IMR-90 (cell line): ENCODE results near the gene BMERB1. TPM values are rescaled to one million over a fixed set of nuclear protein-coding genes. Genes with fewer than 3 reads are reported as not detected.

Experiments used
- ATAC-seq: fragments of 200-7000 bp; cut with Tn5 transposase; 2 replicates; pipeline ENCODE4 v1.9.1; 2020; ENCODE audit warnings: low read depth, mild to moderate bottlenecking, moderate library complexity
- BruUV-seq: library from RNA; stranded (reverse); fragments of 400-500 nt; replicated peaks from 2 replicates; lab custom pipeline; 2021; lab: Mats Ljungman, UMichigan
- CTCF ChIA-PET: fragments of 300-600 bp; formaldehyde crosslinking; extraction: SDS; loops from one replicate; lab custom pipeline; 2021; ENCODE audit warnings: antibody characterized with exemption; lab: Yijun Ruan, JAX
- POLR2A ChIA-PET: fragments of 300-600 bp; sonication (Branson Sonifier 250); formaldehyde crosslinking; loops from one replicate; lab custom pipeline; 2022; ENCODE audit warnings: antibody characterized with exemption; ENCODE audit not compliant: unreplicated experiment; lab: Charles Lee
- DNase-seq: peaks from one replicate; pipeline ENCODE4 v3.0.0; 2013
- H2AFZ ChIP-seq: replicated peaks from 2 replicates; pipeline ENCODE3; 2013; ENCODE audit warnings: low read length, mild to moderate bottlenecking; ENCODE audit not compliant: poor library complexity
- H2AK5ac ChIP-seq: 2 replicates; pipeline ENCODE4 v1.6.1; 2013; ENCODE audit warnings: low read depth, low read length, inconsistent platforms
- H2AK9ac ChIP-seq: replicated peaks from 2 replicates; pipeline ENCODE3; 2013; ENCODE audit warnings: mild to moderate bottlenecking, low read depth, low read length, moderate library complexity; ENCODE audit not compliant: poor library complexity
- H2BK120ac ChIP-seq: 2 replicates; pipeline ENCODE4 v1.6.1; 2013; ENCODE audit warnings: low read depth, low read length, inconsistent platforms
- H2BK15ac ChIP-seq: 3 replicates; pipeline ENCODE4 v1.6.1; 2013; ENCODE audit warnings: low read depth, low read length, inconsistent platforms
- H2BK20ac ChIP-seq: 2 replicates; pipeline ENCODE4 v1.6.1; 2013; ENCODE audit warnings: low read depth, mild to moderate bottlenecking, inconsistent platforms, low read length, moderate library complexity
- H2BK5ac ChIP-seq: 2 replicates; pipeline ENCODE4 v1.6.1; 2013; ENCODE audit warnings: mild to moderate bottlenecking, low read depth, low read length, inconsistent platforms; ENCODE audit not compliant: poor library complexity, severe bottlenecking
- H3K14ac ChIP-seq: replicated peaks from 2 replicates; pipeline ENCODE4 v1.6.1; 2013; ENCODE audit warnings: low read depth, low read length, inconsistent platforms
- H3K18ac ChIP-seq: 2 replicates; pipeline ENCODE4 v1.6.1; 2013; ENCODE audit warnings: low read depth, low read length, control low read depth
- H3K23ac ChIP-seq: 2 replicates; pipeline ENCODE4 v1.6.1; 2013; ENCODE audit warnings: low read depth, low read length, inconsistent platforms
- H3K27ac ChIP-seq: 2 replicates; pipeline ENCODE4 v1.5.1; 2013; ENCODE audit warnings: mild to moderate bottlenecking, control low read depth, low read length; ENCODE audit not compliant: insufficient read depth
- H3K27me3 ChIP-seq: 2 replicates; pipeline ENCODE4 v1.6.1; 2013; ENCODE audit warnings: low read length; ENCODE audit not compliant: control insufficient read depth, insufficient read depth
- H3K36me3 ChIP-seq: 2 replicates; pipeline ENCODE4 v1.6.1; 2013; ENCODE audit warnings: low read length, mixed read lengths; ENCODE audit not compliant: control insufficient read depth, insufficient read depth
- H3K4ac ChIP-seq: 2 replicates; pipeline ENCODE4 v1.6.1; 2013; ENCODE audit warnings: low read depth, low read length, inconsistent platforms
- H3K4me1 ChIP-seq: 2 replicates; pipeline ENCODE4 v1.6.1; 2013; ENCODE audit warnings: low read length, mixed read lengths; ENCODE audit not compliant: control insufficient read depth, insufficient read depth
- H3K4me2 ChIP-seq: 2 replicates; pipeline ENCODE4 v1.6.1; 2013; ENCODE audit warnings: low read depth, mild to moderate bottlenecking, control low read depth, low read length, moderate library complexity
- H3K4me3 ChIP-seq: 2 replicates; pipeline ENCODE4 v1.5.1; 2013; ENCODE audit warnings: low read depth, mild to moderate bottlenecking, control low read depth, low read length, moderate library complexity; ENCODE audit not compliant: insufficient read depth
- H3K56ac ChIP-seq: 2 replicates; pipeline ENCODE4 v1.6.1; 2013; ENCODE audit warnings: low read length, inconsistent platforms; ENCODE audit not compliant: insufficient read depth; ENCODE audit errors: extremely low read depth
- H3K79me1 ChIP-seq, 2 experiments: 2 replicates each; pipeline ENCODE4 v1.6.1; 2013; ENCODE audit warnings: low read length in 2 of 2, inconsistent platforms in 1 of 2, low read depth in 1 of 2
- H3K9ac ChIP-seq: 2 replicates; pipeline ENCODE4 v1.6.1; 2013; ENCODE audit warnings: low read depth, low read length, control low read depth
- H3K9me1 ChIP-seq: 2 replicates; pipeline ENCODE4 v1.6.1; 2013; ENCODE audit warnings: low read length, inconsistent platforms; ENCODE audit not compliant: insufficient read depth
- H3K9me3 ChIP-seq: 2 replicates; pipeline ENCODE4 v1.6.1; 2013; ENCODE audit warnings: low read length; ENCODE audit not compliant: control insufficient read depth, insufficient read depth
- H4K20me1 ChIP-seq: 2 replicates; pipeline ENCODE4 v1.6.1; 2013; ENCODE audit warnings: low read length, inconsistent platforms; ENCODE audit not compliant: insufficient read depth
- H4K5ac ChIP-seq: 2 replicates; pipeline ENCODE4 v1.6.1; 2013; ENCODE audit warnings: mild to moderate bottlenecking, low read depth, low read length, control low read depth
- H4K8ac ChIP-seq, 2 experiments: 2 replicates each; pipeline ENCODE4 v1.6.1; 2013; ENCODE audit warnings: low read depth in 2 of 2, low read length in 2 of 2, control low read depth in 1 of 2, inconsistent platforms in 1 of 2
- H4K91ac ChIP-seq: 2 replicates; pipeline ENCODE4 v1.6.1; 2013; ENCODE audit warnings: low read depth, low read length, inconsistent platforms; ENCODE audit not compliant: insufficient read depth
- BHLHE40 ChIP-seq: fragments of 150-350 bp; IDR thresholded peaks from 2 replicates; pipeline ENCODE4 v1.6.1; 2016; ENCODE audit warnings: mild to moderate bottlenecking, low read depth, low read length
- CEBPB ChIP-seq: IDR thresholded peaks from 2 replicates; pipeline ENCODE4 v1.6.1; 2012; ENCODE audit warnings: low read depth, low read length, improper control_type of control experiment
- CHD1 ChIP-seq: IDR thresholded peaks from 2 replicates; pipeline ENCODE4 v1.6.1; 2012; ENCODE audit warnings: low read depth, low read length, improper control_type of control experiment
- CTCF ChIP-seq: conservative IDR thresholded peaks from 2 replicates; pipeline ENCODE4 v1.5.1; 2012; ENCODE audit warnings: mild to moderate bottlenecking, low read depth, low read length, improper control_type of control experiment
- ELK1 ChIP-seq: fragments of 150-350 bp; IDR thresholded peaks from 2 replicates; pipeline ENCODE4 v1.6.1; 2016; ENCODE audit warnings: low read depth, mild to moderate bottlenecking, low read length, moderate library complexity, borderline replicate concordance
- FOS ChIP-seq: fragments of 150-350 bp; IDR thresholded peaks from 2 replicates; pipeline ENCODE4 v1.6.1; 2016; ENCODE audit warnings: low read depth, low read length
- MAFK ChIP-seq: IDR thresholded peaks from 2 replicates; pipeline ENCODE4 v1.6.1; 2012; ENCODE audit warnings: low read depth, low read length, improper control_type of control experiment
- MAZ ChIP-seq: IDR thresholded peaks from 2 replicates; pipeline ENCODE4 v1.6.1; 2012; ENCODE audit warnings: low read depth, mild to moderate bottlenecking, low read length, improper control_type of control experiment, moderate library complexity, borderline replicate concordance
- MXI1 ChIP-seq: IDR thresholded peaks from 2 replicates; pipeline ENCODE4 v1.6.1; 2012; ENCODE audit warnings: low read depth, mild to moderate bottlenecking, low read length, moderate library complexity, borderline replicate concordance
- NFE2L2 ChIP-seq: fragments of 150-350 bp; IDR thresholded peaks from 2 replicates; pipeline ENCODE4 v1.6.1; 2016; ENCODE audit warnings: low read depth, mild to moderate bottlenecking, low read length
- POLR2A ChIP-seq: IDR thresholded peaks from 2 replicates; pipeline ENCODE4 v1.6.1; 2012; ENCODE audit warnings: mild to moderate bottlenecking, low read depth, low read length
- RAD21 ChIP-seq: IDR thresholded peaks from 2 replicates; pipeline ENCODE4 v1.6.1; 2012; ENCODE audit warnings: low read length, improper control_type of control experiment
- RCOR1 ChIP-seq: IDR thresholded peaks from 2 replicates; pipeline ENCODE4 v1.6.1; 2012; ENCODE audit warnings: mild to moderate bottlenecking, low read length, improper control_type of control experiment; ENCODE audit not compliant: insufficient replicate concordance
- RFX5 ChIP-seq: IDR thresholded peaks from 2 replicates; pipeline ENCODE4 v1.8.0; 2012; ENCODE audit warnings: low read depth, mild to moderate bottlenecking, low read length, moderate library complexity
- SMC3 ChIP-seq: fragments of 150-350 bp; IDR thresholded peaks from 2 replicates; pipeline ENCODE4 v1.6.1; 2016; ENCODE audit warnings: low read depth, mild to moderate bottlenecking, antibody characterized with exemption, low read length, moderate library complexity
- USF2 ChIP-seq: fragments of 150-350 bp; IDR thresholded peaks from 2 replicates; pipeline ENCODE4 v1.6.1; 2017; ENCODE audit warnings: mild to moderate bottlenecking, antibody characterized with exemption, low read length, low read depth
- WGBS, 2 experiments: methylation state at CpG; one replicate each; pipeline versions ENCODE4 v1.1.5 to v1.1.7; 2013; ENCODE audit warnings: missing lambda C conversion rate in 2 of 2; ENCODE audit not compliant: insufficient read length in 1 of 2; ENCODE audit errors: extremely low coverage in 2 of 2; 5-methylcytosine and 5-hydroxymethylcytosine counted together
- dilution Hi-C: fragments of 300-500 bp; cut with HindIII; formaldehyde crosslinking; loops from one replicate; pipeline ENCODE4 v1.14.3; 2018; ENCODE audit warnings: low sequenced_read_pairs; ENCODE audit not compliant: unreplicated experiment
- in situ Hi-C: fragments of 300-500 bp; cut with MboI; formaldehyde crosslinking; loops from 3 replicates; pipeline ENCODE4 v1.14.3; 2019; ENCODE audit warnings: low sequenced_read_pairs, inconsistent platforms, mixed read lengths
- intact Hi-C: fragments of 100-400 bp; cut with micrococcal nuclease; formaldehyde crosslinking; loops from 2 replicates; pipeline ENCODE4 v1.10.0; 2022
- polyA plus RNA-seq, 3 experiments: library from polyadenylated mRNA; depleted of rRNA; stranded (reverse); fragments of >200 nt; gene quantifications; 2 replicates each; pipeline ENCODE4 v1.2.3, GENCODE V29; 2012; ENCODE audit warnings: low replicate concordance in 1 of 3
- total RNA-seq: library from RNA; depleted of rRNA; stranded (reverse); fragments of >200 nt; gene quantifications from 2 replicates; pipeline ENCODE4 v1.2.3, GENCODE V29; 2012

The BMERB1 gene
- total and polyA plus RNA-seq, 2 of the 4 experiments (the other 2 are of a cell fraction) = 22.6 to 32.9 TPM

- H2AK5ac ChIP-seq = no peak overlapping the region
- H3K79me1 ChIP-seq = no peaks in the 10 kb centered on the region
- no peaks in the 10 kb centered on the region for H3K9me3 ChIP-seq
- H4K20me1 ChIP-seq = no peaks in the 10 kb centered on the region; the same call in 1 of the 2 replicates
- peaks cover 4% of the 10 kb centered on the region for H3K9me1 ChIP-seq
- 92% methylated on average over 5 of the region's 17 CpGs; no CpG with 5 or more reads in 1 of the 2 experiments for WGBS, 2 experiments
- H4K8ac ChIP-seq = no peak overlapping the region
- TF ChIP-seq BHLHE40 = no peak
- TF ChIP-seq MAFK = no peak
- no peak for TF ChIP-seq MXI1
- no peak for TF ChIP-seq NFE2L2
- no peak for TF ChIP-seq MAZ
- no peak for TF ChIP-seq RFX5
- no peak for TF ChIP-seq FOS
- TF ChIP-seq CEBPB = no peak
- no peak for TF ChIP-seq RAD21
- no peak for TF ChIP-seq ELK1
- no peak for TF ChIP-seq CTCF
- TF ChIP-seq SMC3 = no peak
- TF ChIP-seq RCOR1 = no peak
- TF ChIP-seq USF2 = no peak
- TF ChIP-seq CHD1 = no peak
- TF ChIP-seq POLR2A = no peak
- no peak overlapping the region for H3K9ac ChIP-seq
- H2BK15ac ChIP-seq = no peak overlapping the region
- H3K56ac ChIP-seq = no peak overlapping the region
- no peak overlapping the region for H3K14ac ChIP-seq
- H2AFZ ChIP-seq = no peak overlapping the region
- H3K23ac ChIP-seq = no peak overlapping the region
- no peak overlapping the region for H2AK9ac ChIP-seq
- H2BK20ac ChIP-seq = no peak overlapping the region
- dilution Hi-C loops = no loop called here
- no peaks in the 10 kb centered on the region for H3K27me3 ChIP-seq
- no peak overlapping the region for H2BK120ac ChIP-seq
- no TSS peak for BruUV-seq
- no peak overlapping the region for H3K4ac ChIP-seq
- H3K4me3 ChIP-seq = no peak overlapping the region
- in situ Hi-C loops = no loop called here
- H4K91ac ChIP-seq = no peak overlapping the region
- H2BK5ac ChIP-seq = no peak overlapping the region
- H3K4me2 ChIP-seq = no peak overlapping the region
- no peak overlapping the region for H3K18ac ChIP-seq
- CTCF ChIA-PET = no interaction called here
- H3K36me3 ChIP-seq = peaks cover 66% of the 10 kb centered on the region
- H4K5ac ChIP-seq = no peak overlapping the region
- H3K4me1 ChIP-seq = no peaks in the 10 kb centered on the region
- ATAC-seq = no peak
- POLR2A ChIA-PET = no interaction called here
- H3K27ac ChIP-seq = no peak overlapping the region
- intact Hi-C loops = no loop called here
- DNase-seq = no peak
Observed at GRCh38 chr16:15598648-15599190, 164.3 kb downstream of the BMERB1 start.
